Retinal pigment epithelial cell (primary cell): ENCODE measurements around the gene PSMA7.

Experiments used
- DNase-seq: peaks from one replicate; pipeline ENCODE4 v3.0.0-alpha.2; 2010; ENCODE audit warnings: low read depth
- H3K4me3 ChIP-seq: 2 replicates; pipeline ENCODE4 v1.5.1; 2011; ENCODE audit warnings: mild to moderate bottlenecking, low read length, control low read depth, moderate library complexity
- CTCF ChIP-seq: conservative IDR thresholded peaks from 2 replicates; pipeline ENCODE4 v1.5.1; 2011; ENCODE audit warnings: low read depth, low read length, control low read depth, inconsistent platforms

Gene PSMA7

DNA sequence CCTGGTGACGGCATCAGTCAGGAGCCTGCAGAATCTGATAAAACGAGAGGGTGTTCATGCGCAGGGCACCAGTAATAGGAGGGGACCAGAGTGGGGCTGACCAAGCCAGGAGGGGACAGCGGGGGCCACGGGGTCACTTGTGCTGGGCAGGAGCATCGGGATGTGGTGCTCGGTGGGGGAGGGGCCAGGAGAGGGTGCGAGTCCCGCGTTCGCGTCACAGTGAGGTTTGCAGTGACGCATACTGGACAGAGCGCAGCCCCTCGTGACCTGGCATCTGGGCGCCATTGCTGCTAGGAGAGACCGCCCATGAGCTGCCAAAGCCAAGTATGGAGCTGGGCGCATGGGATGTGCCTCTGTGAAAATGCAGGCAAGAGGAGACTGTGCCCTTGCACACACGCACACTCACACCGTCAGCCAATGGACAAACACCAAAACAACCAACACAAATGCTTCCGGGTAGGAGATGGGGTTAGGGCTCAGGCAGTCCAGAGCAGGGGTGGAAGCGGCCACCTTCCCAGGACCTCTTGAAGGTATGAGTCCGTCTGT, 25.8 kb upstream of the PSMA7 start:
- DNase-seq = no peak
- no peak overlapping the region for H3K4me3 ChIP-seq
- no peak for TF ChIP-seq CTCF

- TF ChIP-seq CTCF = no peak
- no peak for DNase-seq
Observed at GRCh38 chr20:62168061-62168460, 24.9 kb upstream of the PSMA7 start.

DNA sequence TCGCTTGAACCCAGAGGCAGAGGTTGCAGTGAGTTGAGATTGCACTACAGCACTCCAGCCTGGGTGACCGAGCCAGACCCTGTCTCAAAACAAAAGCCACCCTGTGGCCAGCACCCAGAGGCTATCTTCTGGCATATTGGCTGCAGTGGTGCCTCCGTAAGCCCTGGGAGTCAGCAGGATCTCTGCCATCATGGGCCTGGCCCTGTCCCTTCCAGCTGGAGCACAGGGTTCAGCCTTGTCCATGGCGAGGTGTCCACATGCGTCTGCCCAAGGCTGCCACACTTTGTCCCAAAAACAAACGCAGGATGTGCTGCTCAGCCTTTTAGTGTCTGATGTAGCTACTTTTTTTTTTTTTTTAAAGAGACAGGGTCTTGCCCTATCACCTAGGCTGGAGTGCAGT, 24.3 kb upstream of the PSMA7 start:
- no peak for TF ChIP-seq CTCF
- no peak overlapping the region for H3K4me3 ChIP-seq

More at GRCh38 chr20:62168061-62168460, 24.9 kb upstream of the PSMA7 start:
- H3K4me3 ChIP-seq = no peak overlapping the region

GRCh38 chr20:62165762-62166399, 22.7 kb upstream of the PSMA7 start:
- no peak for DNase-seq
- no peak overlapping the region for H3K4me3 ChIP-seq
- no peak for TF ChIP-seq CTCF

More for the DNA sequence above, 24.3 kb upstream of the PSMA7 start:
- no peak for DNase-seq

GRCh38 chr20:62164879-62165761, 21.9 kb upstream of the PSMA7 start:
- no peak for DNase-seq
- no peak for TF ChIP-seq CTCF

DNA sequence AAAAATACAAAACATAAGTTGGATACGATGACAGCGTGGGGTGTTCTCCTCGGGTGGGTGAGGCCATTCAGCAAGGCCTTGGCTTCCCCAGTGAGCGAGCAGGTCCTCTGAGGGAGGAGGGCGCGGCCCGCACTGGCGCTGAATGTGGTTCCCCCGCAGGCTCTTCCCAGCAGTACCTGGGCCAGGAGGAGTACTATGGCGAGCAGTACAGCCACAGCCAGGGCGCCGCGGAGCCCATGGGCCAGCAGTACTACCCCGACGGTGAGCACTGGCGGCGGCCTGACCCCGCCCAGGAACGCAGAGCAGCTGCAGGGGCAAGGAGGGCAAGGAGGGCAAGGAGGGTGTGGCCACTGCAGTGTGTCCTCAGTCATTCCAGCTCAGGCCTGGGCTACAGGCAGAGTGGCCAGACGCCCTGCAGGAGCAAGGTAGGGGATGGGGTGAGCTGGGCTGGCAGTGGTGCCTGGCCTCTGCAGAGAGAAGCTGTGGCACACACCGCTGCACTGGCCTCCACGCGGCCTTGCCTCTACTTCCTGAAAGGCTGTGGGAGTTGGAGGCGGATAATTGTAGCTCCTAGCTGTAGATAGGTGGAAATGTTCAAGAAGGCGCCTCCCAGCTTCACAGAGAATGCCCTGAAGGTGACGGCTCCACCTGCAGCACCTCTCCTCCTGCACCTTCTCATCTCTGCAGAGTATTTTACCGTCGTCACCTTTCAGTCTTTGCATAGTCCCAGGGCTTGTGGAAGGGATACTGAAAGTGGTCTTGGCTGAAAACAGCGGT, 21.0 kb upstream of the PSMA7 start:
- DNase-seq = no peak
- no peak for TF ChIP-seq CTCF
- H3K4me3 ChIP-seq = no peak overlapping the region

More at GRCh38 chr20:62164879-62165761, 21.9 kb upstream of the PSMA7 start:
- no peak overlapping the region for H3K4me3 ChIP-seq
